ENCODE results near the gene LPAR1. TPM values are rescaled to one million over a fixed set of nuclear protein-coding genes. Genes with fewer than 3 reads are reported as not detected.

The LPAR1 gene
- total and polyA plus RNA-seq, 11 donors, result 3.7 to 19.3 (median 6.9) TPM

DNA sequence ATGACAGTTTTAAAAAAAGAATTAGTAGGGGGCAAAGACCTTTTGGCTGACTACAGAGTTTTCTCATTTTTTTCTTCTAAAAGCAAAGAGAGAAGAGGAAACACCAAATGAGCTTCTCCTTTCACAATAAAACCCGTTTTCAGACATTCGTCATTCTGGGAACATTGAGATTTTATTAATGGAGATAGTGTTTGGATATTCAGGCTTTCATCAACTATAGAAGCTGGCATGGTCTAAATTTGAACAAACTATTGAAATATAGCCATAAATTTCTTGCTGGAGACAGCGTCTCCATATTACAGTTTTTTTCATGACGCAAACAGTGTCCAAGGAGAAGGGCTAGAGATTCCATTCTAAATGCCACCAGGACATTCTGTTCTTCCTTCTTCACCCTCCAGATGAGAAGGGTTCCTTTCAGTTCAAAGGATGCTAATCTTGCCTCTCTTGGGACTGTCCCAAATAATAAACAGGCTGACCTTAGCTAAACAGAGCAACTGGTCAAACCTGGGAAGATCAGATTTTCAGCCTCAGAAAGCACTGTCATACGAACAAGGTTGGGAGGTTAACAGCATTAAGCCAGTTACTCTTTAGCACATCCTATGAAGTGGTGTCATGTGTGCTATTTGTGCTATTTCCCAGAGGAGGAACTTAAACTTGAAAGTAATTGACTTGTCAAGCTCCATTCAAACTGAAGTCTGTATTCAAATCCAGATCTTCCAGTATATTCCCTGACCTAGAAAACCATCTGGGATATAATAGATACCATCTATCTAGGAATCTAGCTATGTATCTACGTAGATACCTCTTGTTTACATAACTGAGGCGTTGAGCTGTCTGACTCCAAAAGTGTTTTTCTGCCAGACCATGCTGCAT is 125.6 kb downstream of the LPAR1 start:
- H3K27ac ChIP-seq, result peak overlapping the region in 8 of 12 donors; percentile 6 to 66 (median 51)
- H3K9me3 ChIP-seq, result peaks cover 0 to 28% (median 13%) of the 10 kb centered on the region in 12 donors
- WGBS, 4 donors, result 56 to 71% (median 63%) methylated on average over 7 of the region's 7 CpGs
- H3K36me3 ChIP-seq, result no peaks in the 10 kb centered on the region
- peak overlapping the region in 1 of 12 donors; percentile 12 for H3K4me3 ChIP-seq
- no peak for TF ChIP-seq POLR2A (IDR thresholded peaks at IDR 0.05)
- TF ChIP-seq, protein P1, sequence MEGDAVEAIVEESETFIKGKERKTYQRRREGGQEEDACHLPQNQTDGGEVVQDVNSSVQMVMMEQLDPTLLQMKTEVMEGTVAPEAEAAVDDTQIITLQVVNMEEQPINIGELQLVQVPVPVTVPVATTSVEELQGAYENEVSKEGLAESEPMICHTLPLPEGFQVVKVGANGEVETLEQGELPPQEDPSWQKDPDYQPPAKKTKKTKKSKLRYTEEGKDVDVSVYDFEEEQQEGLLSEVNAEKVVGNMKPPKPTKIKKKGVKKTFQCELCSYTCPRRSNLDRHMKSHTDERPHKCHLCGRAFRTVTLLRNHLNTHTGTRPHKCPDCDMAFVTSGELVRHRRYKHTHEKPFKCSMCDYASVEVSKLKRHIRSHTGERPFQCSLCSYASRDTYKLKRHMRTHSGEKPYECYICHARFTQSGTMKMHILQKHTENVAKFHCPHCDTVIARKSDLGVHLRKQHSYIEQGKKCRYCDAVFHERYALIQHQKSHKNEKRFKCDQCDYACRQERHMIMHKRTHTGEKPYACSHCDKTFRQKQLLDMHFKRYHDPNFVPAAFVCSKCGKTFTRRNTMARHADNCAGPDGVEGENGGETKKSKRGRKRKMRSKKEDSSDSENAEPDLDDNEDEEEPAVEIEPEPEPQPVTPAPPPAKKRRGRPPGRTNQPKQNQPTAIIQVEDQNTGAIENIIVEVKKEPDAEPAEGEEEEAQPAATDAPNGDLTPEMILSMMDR (IDR thresholded peaks at IDR 0.05), result no peak
- intact Hi-C loops (cut with DNase I), result loop anchor here in 1 of 10 donors (10.0 kb wide), 1 partner anchor 122 kb away; the partner anchor contains the start of gene LPAR1
- no peaks in the 10 kb centered on the region for H3K27me3 ChIP-seq
- H3K4me1 ChIP-seq, result peaks cover 0 to 25% (median 0%) of the 10 kb centered on the region in 12 donors
- ATAC-seq (peak in 3 of 4 donors; percentile 50 to 87 (median 77)), DNase-seq (no peak)

DNA sequence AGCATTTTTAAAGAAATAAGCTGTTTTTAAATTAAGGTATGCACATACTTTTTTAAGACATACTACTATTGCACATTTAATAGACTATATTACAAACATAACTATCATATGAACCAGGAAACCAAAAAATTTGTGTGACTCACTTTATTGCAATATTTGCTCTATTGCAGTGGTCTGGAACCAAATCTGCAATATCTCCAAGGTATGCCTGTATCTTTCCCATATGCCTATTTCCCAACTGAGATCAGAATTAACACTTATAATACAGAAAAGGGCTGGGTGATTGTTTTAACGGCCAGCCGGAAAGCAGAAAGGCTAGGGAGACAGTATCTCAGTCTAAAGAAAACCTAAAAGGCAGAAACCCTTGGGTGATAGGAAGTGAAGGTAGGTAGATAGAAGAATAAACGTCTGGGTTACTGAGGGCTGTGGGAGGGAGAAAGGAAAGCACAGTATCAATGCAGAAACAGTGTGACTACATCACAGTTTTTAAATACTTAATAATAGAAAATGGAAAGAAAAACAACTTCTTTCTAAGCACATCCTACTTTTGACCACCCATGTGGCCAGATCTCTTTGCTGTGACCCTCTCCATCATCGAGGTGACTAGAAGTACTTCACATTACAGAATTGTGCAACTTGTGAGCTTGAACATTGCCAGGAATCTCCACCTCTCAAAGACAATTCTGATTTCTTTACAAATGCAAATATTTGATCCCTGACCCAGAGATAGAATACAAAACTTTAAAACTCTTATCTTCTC is 126.4 kb downstream of the LPAR1 start:
- intact Hi-C loops (cut with DNase I), result loop anchor here in 1 of 10 donors (10.0 kb wide), 1 partner anchor 123 kb away; the partner anchor contains the start of gene LPAR1
- Histone ChIP-seq H3K9me3 (peaks cover 0 to 28% (median 13%) of the 10 kb centered on the region in 12 donors), H3K27me3 (no peaks in the 10 kb centered on the region), H3K27ac (peak overlapping the region in 7 of 12 donors; percentile 6 to 57 (median 25)), H3K4me1 (peaks cover 0 to 25% (median 0%) of the 10 kb centered on the region in 12 donors), H3K36me3 (no peaks in the 10 kb centered on the region), H3K4me3 (no peak overlapping the region)
- no peak for TF ChIP-seq POLR2A (IDR thresholded peaks at IDR 0.05)
- TF ChIP-seq, protein P1 (IDR thresholded peaks at IDR 0.05), result no peak
- no peak for DNase-seq
- WGBS, 4 donors, result 51 to 60% (median 56%) methylated on average over 4 of the region's 4 CpGs
- peak in 2 of 4 donors; percentile 36 to 73 for ATAC-seq

DNA sequence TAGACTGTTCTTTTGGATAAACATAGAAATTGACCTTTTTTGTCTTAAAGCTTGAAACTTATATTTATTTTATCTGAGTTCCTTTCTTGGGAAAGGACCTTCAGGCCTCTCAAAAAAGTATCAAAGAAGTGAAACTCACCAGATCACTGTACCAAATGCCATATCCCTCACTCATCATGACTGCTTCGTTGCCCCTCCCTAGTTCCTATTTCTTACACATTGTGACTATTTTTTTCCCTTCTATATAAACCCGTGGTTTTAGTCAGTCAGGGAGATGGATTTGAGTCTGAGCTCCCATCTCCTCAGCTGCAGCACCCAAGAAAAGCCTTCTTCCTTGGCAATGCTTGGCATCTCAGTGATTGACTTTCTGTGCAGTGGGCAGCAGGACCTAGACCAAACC is 129.4 kb downstream of the LPAR1 start:
- TF ChIP-seq POLR2A (IDR thresholded peaks at IDR 0.05), result no peak
- TF ChIP-seq, protein P1 (IDR thresholded peaks at IDR 0.05), result no peak
- H3K4me3 ChIP-seq, result no peak overlapping the region
- peaks cover 0 to 30% (median 14%) of the 10 kb centered on the region in 12 donors for H3K9me3 ChIP-seq
- H3K36me3 ChIP-seq, result no peaks in the 10 kb centered on the region
- no peak for ATAC-seq
- H3K27me3 ChIP-seq, result no peaks in the 10 kb centered on the region
- intact Hi-C loops (cut with DNase I), result no loop called here
- no peak overlapping the region for H3K27ac ChIP-seq
- 69 to 76% (median 72%) methylated on average over 2 of the region's 2 CpGs for WGBS, 4 donors
- H3K4me1 ChIP-seq, result peaks cover 0 to 17% (median 0%) of the 10 kb centered on the region in 12 donors
- DNase-seq, result no peak

DNA sequence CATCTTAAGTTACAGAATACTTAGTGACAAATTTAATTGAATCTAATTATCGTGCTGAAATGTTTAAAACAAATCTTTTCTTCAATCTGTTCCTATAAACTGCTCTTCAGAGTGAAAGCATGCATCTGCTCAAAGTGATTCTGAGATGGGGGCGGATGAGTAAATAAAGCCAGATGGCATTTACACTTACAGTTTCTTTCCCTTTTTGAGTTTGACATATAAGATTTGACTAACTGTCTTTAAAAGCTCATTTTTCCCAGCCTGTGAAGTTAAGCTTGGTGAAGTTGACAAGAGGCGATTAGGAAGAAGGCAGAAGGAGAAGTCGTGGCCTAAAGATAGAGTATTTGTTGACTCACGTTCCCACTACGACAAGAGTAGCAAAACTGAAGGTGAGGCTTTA is 137.4 kb downstream of the LPAR1 start:
- intact Hi-C loops (cut with DNase I), result no loop called here
- no peak overlapping the region for H3K4me3 ChIP-seq
- H3K36me3 ChIP-seq, result no peaks in the 10 kb centered on the region
- WGBS, 4 donors, result 68 to 75% (median 72%) methylated on average over 6 of the region's 6 CpGs
- H3K9me3 ChIP-seq, result peaks cover 0 to 24% (median 0%) of the 10 kb centered on the region in 12 donors
- TF ChIP-seq POLR2A (IDR thresholded peaks at IDR 0.05), result no peak
- TF ChIP-seq, protein P1 (IDR thresholded peaks at IDR 0.05), result no peak
- DNase-seq, result no peak
- H3K27ac ChIP-seq, result no peak overlapping the region
- peaks cover 0 to 19% (median 0%) of the 10 kb centered on the region in 12 donors for H3K4me1 ChIP-seq
- no peaks in the 10 kb centered on the region for H3K27me3 ChIP-seq
- ATAC-seq, result no peak

Data from heart left ventricle (tissue), 16 donors.